ENCODE results near the gene ADARB1.

DNA sequence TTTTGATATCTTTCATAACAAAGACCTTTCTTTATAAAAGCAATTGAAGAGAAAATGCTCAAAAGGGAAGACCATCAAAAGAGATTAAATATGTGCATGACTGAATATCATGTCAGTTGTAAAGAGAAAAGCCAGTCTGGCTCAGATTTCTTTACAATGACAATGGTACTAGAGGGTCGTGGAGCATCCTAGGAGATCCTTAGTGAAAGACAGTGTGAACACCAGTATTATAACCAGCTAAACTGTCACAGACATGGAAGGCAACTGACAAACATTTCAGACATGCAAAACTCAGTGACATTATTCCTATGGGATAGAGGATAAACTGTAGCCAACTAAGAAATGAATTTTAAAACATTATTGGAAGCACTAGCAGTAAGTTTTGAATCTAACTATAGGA is 27.1 kb upstream of the ADARB1 start:
- TF ChIP-seq, protein P1, sequence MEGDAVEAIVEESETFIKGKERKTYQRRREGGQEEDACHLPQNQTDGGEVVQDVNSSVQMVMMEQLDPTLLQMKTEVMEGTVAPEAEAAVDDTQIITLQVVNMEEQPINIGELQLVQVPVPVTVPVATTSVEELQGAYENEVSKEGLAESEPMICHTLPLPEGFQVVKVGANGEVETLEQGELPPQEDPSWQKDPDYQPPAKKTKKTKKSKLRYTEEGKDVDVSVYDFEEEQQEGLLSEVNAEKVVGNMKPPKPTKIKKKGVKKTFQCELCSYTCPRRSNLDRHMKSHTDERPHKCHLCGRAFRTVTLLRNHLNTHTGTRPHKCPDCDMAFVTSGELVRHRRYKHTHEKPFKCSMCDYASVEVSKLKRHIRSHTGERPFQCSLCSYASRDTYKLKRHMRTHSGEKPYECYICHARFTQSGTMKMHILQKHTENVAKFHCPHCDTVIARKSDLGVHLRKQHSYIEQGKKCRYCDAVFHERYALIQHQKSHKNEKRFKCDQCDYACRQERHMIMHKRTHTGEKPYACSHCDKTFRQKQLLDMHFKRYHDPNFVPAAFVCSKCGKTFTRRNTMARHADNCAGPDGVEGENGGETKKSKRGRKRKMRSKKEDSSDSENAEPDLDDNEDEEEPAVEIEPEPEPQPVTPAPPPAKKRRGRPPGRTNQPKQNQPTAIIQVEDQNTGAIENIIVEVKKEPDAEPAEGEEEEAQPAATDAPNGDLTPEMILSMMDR (conservative IDR thresholded peaks at IDR 0.05; ENCODE audit: low read depth in 2 of 2) = no peak
- TF ChIP-seq NANOG (IDR thresholded peaks at IDR 0.05; ENCODE audit: borderline replicate concordance) (no peak), CREB1 (CRISPR knock-in tag; IDR thresholded peaks at IDR 0.05; ENCODE audit: low read depth) (no peak), EZH2phosphoT487 (IDR thresholded peaks at IDR 0.05; ENCODE audit: unreplicated experiment) (no peak), POLR2AphosphoS5 (IDR thresholded peaks at IDR 0.05; ENCODE audit: low read depth) (no peak), ZNF114 (CRISPR knock-in tag; IDR thresholded peaks at IDR 0.05) (no peak), EZH2 (IDR thresholded peaks at IDR 0.05; ENCODE audit: low read depth, unreplicated experiment) (no peak), JUNB (IDR thresholded peaks at IDR 0.05; ENCODE audit: unreplicated experiment) (no peak), REST (IDR thresholded peaks at IDR 0.05; ENCODE audit: unreplicated experiment) (no peak)
- TF ChIP-seq, protein P2, sequence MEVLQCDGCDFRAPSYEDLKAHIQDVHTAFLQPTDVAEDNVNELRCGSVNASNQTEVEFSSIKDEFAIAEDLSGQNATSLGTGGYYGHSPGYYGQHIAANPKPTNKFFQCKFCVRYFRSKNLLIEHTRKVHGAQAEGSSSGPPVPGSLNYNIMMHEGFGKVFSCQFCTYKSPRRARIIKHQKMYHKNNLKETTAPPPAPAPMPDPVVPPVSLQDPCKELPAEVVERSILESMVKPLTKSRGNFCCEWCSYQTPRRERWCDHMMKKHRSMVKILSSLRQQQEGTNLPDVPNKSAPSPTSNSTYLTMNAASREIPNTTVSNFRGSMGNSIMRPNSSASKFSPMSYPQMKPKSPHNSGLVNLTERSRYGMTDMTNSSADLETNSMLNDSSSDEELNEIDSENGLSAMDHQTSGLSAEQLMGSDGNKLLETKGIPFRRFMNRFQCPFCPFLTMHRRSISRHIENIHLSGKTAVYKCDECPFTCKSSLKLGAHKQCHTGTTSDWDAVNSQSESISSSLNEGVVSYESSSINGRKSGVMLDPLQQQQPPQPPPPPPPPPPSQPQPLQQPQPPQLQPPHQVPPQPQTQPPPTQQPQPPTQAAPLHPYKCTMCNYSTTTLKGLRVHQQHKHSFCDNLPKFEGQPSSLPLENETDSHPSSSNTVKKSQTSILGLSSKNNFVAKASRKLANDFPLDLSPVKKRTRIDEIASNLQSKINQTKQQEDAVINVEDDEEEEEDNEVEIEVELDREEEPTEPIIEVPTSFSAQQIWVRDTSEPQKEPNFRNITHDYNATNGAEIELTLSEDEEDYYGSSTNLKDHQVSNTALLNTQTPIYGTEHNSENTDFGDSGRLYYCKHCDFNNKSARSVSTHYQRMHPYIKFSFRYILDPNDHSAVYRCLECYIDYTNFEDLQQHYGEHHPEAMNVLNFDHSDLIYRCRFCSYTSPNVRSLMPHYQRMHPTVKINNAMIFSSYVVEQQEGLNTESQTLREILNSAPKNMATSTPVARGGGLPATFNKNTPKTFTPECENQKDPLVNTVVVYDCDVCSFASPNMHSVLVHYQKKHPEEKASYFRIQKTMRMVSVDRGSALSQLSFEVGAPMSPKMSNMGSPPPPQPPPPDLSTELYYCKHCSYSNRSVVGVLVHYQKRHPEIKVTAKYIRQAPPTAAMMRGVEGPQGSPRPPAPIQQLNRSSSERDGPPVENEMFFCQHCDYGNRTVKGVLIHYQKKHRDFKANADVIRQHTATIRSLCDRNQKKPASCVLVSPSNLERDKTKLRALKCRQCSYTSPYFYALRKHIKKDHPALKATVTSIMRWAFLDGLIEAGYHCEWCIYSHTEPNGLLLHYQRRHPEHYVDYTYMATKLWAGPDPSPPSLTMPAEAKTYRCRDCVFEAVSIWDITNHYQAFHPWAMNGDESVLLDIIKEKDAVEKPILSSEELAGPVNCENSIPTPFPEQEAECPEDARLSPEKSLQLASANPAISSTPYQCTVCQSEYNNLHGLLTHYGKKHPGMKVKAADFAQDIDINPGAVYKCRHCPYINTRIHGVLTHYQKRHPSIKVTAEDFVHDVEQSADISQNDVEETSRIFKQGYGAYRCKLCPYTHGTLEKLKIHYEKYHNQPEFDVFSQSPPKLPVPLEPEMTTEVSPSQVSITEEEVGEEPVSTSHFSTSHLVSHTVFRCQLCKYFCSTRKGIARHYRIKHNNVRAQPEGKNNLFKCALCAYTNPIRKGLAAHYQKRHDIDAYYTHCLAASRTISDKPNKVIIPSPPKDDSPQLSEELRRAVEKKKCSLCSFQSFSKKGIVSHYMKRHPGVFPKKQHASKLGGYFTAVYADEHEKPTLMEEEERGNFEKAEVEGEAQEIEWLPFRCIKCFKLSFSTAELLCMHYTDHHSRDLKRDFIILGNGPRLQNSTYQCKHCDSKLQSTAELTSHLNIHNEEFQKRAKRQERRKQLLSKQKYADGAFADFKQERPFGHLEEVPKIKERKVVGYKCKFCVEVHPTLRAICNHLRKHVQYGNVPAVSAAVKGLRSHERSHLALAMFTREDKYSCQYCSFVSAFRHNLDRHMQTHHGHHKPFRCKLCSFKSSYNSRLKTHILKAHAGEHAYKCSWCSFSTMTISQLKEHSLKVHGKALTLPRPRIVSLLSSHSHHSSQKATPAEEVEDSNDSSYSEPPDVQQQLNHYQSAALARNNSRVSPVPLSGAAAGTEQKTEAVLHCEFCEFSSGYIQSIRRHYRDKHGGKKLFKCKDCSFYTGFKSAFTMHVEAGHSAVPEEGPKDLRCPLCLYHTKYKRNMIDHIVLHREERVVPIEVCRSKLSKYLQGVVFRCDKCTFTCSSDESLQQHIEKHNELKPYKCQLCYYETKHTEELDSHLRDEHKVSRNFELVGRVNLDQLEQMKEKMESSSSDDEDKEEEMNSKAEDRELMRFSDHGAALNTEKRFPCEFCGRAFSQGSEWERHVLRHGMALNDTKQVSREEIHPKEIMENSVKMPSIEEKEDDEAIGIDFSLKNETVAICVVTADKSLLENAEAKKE (CRISPR knock-in tag; IDR thresholded peaks at IDR 0.05) = no peak
- TF ChIP-seq, protein P3, sequence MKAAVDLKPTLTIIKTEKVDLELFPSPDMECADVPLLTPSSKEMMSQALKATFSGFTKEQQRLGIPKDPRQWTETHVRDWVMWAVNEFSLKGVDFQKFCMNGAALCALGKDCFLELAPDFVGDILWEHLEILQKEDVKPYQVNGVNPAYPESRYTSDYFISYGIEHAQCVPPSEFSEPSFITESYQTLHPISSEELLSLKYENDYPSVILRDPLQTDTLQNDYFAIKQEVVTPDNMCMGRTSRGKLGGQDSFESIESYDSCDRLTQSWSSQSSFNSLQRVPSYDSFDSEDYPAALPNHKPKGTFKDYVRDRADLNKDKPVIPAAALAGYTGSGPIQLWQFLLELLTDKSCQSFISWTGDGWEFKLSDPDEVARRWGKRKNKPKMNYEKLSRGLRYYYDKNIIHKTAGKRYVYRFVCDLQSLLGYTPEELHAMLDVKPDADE (IDR thresholded peaks at IDR 0.05) = no peak
